Measurements from ENCODE around the gene GRIFIN. TPM values are rescaled to one million over a fixed set of nuclear protein-coding genes. Genes with fewer than 3 reads are reported as not detected.

Gene GRIFIN
- total and polyA plus RNA-seq, 9 of the 15 experiments (the other 6 are each of a cell fraction or from before 2014, with no cell fraction given): not detected

DNA sequence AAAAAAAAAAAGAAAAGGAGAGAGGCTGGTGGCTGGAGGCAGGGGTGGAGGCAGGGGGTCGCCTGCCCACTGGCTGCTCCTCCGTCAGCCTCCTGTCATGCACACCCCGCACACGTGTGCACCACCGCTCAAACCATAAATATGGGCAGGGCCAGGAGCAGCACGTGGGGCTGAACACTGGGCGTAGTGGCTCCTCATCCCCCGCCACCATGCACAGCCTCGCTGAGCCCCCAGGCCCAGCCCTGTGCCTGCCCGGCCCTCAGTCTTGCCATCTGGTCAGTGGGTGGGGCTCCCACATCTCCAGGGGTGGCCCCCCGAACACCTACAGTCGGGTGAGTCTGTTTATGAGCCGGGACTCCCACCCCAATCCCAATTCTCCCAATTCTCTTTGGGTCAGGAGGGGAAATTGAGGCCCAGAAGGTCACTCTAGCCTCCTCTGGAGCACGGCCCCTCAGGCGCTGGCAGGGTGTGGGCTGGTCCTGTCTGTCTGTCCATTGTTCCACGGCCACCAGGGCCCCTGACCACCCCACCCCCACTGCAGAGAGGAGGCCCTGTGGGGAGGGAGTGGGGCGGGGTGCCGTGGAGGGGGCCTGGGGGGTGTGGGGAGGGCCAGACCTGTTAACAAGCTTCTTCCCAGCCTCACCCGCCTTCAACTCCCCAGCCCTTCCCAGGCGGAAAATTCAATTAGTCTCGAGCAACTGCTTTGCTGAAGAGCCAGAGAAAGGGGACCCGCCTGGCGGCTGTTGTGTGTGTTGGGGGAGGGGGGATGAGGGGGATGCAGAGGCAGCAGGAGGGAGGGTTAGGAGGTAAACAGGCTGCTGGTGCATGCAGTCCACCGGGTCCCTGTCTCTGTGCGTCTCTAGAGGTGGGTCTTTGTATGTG is 19.5 kb upstream of the GRIFIN start:
- Histone ChIP-seq H3K27ac (ENCODE audit: extremely low read depth, low read depth, low read length) (no peak overlapping the region), H3K4me3 (no peak overlapping the region), H3K36me3 (ENCODE audit: control insufficient read depth, insufficient read depth, low read length) (no peaks in the 10 kb centered on the region), H3K4me1 (replicated peaks in 1 of 2; ENCODE audit: control insufficient read depth in 2 of 2, insufficient read depth in 2 of 2, low read length in 2 of 2) (peaks cover 0 to 39% of the 10 kb centered on the region in 2 experiments; a peak in 2 of 5 replicates), H2AFZ (ENCODE audit: low read depth, low read length) (no peak overlapping the region), H3K9me3 (replicated peaks; ENCODE audit: control insufficient read depth, insufficient read depth, low read depth, low read length) (no peaks in the 10 kb centered on the region), H4K20me1 (replicated peaks; ENCODE audit: control insufficient read depth, insufficient read depth, low read length) (no peaks in the 10 kb centered on the region), H3K79me2 (ENCODE audit: control insufficient read depth, insufficient read depth, low read length) (no peaks in the 10 kb centered on the region), H3K9ac (ENCODE audit: insufficient read depth in 1 of 2, low read depth in 2 of 2, low read length in 2 of 2) (no peak overlapping the region), H3K4me2 (ENCODE audit: insufficient read depth, low read length) (no peak overlapping the region), H3K9me1 (ENCODE audit: control insufficient read depth, insufficient read depth, low read length) (no peaks in the 10 kb centered on the region), H3K27me3 (ENCODE audit: control insufficient read depth in 2 of 2, insufficient read depth in 2 of 2, low read length in 2 of 2) (peaks cover 6 to 30% of the 10 kb centered on the region in 2 experiments; a peak in 3 of 5 replicates)
- no peak for DNase-seq (ENCODE audit: extremely low read depth in 1 of 4, low spot score in 3 of 4)
- ATAC-seq: no peak
- no TSS peak for BruUV-seq (replicated peaks)
- intact Hi-C loops (cut with micrococcal nuclease): no loop called here
- POLR2A ChIA-PET: no interaction called here
- CTCF ChIA-PET (ENCODE audit: low intra/inter-chr PET ratio): no interaction called here
- 18% methylated on average over 18 of the region's 25 CpGs for WGBS (ENCODE audit: insufficient coverage, low coverage, missing lambda C conversion rate)
- no peak for TF ChIP-seq IRF2 (CRISPR knock-in tag; IDR thresholded peaks at IDR 0.05)
- TF ChIP-seq NR2F6 (CRISPR knock-in tag; IDR thresholded peaks at IDR 0.05): no peak
- TF ChIP-seq HNRNPUL1 (IDR thresholded peaks at IDR 0.05; ENCODE audit: low read length): no peak
- in situ Hi-C loops (cut with MboI): no loop called here
- no peak for FAIRE-seq
